CD4-positive, alpha-beta T cell treated with Interleukin-12 subunit alpha and Interleukin-12 subunit beta, for 1 hour (primary cell): Measurements from ENCODE around the gene TVP23A.

Source experiments
- DNase-seq: peaks from one replicate; pipeline ENCODE4 v3.0.0-alpha.2; 2020

TVP23A gene

DNA sequence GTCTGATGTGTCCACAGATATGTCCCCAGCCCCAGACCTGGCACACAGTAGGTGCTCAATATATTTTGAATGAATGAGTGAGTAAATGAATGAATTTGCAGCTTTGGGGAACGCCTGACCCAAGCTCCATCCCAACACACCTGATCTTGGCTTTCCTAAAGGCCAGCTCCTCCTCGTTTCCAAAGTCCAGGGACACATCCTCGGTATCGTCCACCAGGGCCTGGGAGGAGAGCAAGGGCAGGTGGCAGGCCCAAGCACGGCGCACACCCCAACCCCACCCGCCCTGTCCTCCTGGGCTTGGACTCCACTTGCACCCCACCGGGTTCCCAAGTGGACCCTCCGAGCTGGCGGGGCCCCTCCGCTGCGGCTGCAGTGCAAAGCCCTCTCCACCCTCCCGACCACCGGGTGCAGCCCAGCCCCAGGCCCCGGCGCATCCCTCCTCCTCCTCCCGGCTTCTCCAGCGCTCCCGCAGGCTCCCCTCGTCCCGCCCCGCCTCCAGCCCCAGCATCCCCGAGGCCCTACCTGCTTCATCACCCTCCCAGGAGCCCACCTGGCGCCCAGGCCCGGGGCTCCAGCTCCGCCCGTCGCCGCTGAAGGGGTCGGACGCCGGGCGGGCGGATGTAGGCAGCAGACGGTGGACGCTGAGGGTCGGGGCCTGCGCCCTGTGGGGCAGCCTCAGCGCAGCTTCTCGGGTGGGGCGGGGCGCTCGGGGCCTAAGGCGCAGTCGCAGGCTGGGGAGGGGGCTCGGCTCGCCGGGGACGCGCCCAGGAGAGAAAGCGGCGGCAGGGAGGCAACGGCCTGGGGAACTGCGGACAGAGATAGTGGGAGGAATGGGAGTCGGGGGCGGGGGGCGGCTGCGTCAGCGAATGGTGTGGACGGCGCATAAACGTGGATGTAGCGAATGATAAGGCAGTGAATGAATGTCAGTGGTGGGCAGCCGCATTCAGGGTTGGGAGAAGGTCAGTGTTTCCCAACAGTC is at the start of gene TVP23A:
TVP23A (minus strand) TSS at position 832 of the 979 bp plus-strand sequence; CDS start at position 531, 301 bp downstream.
- DNase-seq: no peak

DNA sequence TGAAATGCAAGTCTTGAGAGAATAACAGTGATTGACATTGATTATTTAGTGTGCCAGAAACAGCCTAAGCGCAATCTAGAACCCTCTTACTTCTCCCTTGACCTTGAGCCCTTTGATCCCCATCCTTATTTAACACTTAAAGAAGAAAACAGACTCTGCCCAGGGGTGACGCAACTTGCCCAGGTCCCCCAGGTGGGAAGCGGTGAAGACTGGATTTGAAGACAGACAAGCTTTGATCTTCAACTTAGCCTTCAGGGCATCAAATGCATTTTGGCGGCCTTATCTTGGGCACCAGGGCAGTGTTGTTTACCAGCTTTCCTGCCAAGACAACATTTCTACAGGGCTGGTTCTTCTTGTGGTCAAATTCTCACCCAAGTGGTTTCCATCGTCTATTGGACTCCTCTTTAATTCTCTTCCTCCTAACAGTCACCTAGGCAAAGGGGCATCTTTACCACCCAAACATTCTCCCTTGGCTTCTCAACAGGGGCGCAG is 49.6 kb upstream of the TVP23A start:
- no peak for DNase-seq

DNA sequence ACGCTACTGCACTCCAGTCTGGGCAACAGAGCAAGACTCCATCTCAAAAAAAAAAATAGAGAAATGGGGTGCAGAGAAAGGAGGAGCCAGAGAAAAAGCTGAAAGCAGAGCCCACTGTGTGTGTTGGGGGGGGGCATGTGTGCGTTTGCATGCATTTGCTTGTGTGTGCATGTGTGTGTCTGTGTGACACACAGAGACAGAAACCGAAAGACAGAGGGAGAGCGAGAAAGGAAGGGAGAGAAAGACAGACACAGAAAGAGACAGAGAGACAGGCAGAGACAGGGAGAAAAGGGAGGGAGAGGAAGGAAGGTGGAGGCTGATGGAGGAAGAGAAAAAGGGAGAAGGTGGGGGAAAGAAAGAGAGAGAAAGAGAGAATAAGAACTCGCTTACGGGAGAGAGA is 48.6 kb upstream of the TVP23A start:
- DNase-seq: no peak

DNA sequence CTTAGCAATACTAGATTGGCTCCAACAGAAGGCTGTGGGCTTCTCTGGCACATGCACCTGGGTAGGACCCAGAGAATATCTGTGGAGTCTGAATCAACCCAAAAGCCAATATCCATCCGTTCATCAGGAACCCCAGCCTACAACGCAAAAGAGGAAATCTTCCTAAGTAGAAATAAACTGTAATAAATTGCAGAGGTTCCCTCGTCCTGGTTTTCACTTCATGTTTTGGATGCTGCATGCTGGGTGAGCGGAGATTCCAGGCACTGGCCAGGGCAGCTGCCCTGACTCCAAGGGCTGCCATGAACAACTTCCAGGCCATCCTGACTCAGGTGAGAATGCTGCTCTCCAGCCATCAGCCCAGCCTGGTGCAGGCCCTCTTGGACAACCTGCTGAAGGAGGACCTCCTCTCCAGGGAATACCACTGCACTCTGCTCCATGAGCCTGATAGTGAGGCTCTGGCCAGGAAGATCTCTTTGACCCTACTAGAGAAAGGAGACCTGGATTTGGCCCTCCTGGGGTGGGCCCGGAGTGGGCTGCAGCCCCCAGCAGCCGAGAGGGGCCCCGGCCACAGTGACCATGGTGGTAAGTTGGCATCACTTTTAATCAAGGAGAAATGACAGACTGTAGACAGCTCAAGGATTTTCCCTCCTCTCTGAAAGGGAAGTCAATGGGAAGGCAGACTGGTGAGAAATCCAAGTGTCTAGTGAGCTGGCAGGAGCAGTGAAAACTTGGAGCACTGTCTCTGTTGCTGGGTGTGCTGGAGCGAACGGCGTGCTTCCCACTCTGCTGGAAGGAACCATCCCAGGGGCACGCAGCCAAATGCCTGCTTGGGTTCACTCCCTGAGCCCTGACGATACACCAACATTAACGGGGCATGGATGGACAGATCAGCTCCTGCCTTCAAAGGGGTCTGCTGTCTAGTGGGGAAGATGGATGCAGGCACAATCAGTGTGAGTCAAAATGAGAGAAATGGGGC is 47.7 kb upstream of the TVP23A start:
- no peak for DNase-seq

DNA sequence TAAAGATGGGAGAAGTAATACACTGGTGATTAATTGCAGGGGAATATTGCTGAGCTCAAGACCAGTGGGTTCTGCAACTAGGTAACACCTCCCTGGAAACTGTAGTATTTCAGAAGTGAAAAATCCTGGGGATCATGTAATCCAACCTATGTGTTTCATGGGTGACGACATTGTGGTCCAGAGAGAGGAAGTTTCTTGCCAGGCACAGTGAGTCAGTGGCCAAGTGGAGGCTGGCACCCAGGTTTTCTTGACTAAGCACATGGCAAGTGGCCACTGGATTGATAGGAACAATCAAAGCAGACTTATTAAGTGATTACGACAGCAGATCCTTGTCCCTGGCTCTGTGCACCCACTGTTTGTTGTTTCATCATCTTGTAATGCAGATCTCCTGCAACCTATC is 43.8 kb upstream of the TVP23A start:
- DNase-seq: peak; percentile 26

DNA sequence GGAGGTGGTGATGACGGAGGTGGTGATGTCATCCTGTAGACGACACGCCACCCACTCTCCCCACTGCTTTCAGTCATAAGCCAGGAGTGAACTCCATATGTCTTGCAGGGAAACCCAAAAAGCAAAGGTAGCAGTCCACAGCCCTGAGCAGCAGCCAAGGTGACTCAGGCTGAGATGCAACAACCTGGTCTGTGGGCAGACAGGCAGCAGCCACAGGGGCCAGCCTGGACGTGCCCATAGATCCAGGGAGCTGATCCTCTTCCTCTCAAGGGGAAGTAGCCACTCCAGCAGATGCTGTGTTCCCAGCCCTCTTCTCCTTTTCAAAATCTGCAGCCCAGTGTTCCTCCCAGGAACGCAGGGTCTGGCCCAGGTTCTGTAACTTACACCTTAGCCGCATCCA is 41.1 kb upstream of the TVP23A start:
- DNase-seq: no peak

DNA sequence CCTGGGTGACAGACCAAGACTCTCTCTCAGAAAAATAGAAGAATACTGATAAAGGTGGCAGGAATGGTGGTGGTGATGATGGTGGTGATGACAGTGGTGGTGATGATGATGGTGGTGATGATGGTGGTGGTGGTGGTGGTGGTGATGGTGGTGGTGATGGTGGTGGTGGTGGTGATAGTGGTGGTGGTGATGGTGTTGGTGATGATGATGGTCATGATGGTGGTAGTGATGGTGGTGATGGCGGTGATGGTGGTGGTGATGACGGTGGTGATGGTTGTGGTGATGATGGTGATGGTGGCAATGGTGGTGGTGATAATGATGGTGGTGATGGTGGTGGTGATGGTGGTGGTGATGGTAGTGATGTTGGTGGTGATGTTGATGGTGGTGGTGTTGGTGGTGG is 40.4 kb upstream of the TVP23A start:
- DNase-seq: no peak

DNA sequence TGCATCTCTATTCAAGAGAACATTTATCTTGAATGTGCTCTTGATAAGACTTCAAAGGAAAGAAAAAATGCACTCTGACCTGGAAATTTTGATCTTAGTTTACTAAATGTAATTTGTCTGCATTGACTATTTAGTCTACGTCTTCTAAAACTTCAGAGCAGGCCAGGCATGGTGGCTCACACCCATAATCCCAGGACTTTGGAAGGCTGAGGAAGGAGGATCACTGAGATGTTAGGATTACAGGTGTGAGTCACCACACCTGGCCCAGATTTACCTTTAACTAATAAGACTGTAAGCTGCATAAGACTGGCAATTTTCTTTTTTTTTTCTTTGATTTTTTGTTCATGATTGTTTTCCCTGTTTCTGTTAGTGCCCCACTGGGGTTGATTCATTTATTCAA is 39.6 kb upstream of the TVP23A start:
- DNase-seq: no peak

DNA sequence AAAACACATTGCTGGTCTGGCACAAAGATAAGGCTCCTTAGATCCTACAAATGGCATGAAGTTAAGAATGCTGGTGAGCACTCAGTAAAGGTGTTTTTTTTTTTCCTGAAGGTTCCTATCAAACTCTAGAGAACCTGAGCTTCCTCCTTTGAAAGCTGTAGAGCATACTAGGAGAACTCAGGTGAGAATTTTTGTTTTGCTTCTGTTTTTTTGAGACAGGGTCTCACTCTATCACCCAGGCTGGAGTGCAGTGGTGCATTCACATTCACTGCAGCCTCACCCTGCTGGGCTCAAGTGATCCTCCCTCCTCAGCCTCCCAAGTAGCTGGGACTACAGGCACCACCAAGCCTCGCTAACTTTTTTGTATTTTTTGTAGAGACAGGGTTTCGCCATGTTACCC is 37.4 kb upstream of the TVP23A start:
- no peak for DNase-seq

DNA sequence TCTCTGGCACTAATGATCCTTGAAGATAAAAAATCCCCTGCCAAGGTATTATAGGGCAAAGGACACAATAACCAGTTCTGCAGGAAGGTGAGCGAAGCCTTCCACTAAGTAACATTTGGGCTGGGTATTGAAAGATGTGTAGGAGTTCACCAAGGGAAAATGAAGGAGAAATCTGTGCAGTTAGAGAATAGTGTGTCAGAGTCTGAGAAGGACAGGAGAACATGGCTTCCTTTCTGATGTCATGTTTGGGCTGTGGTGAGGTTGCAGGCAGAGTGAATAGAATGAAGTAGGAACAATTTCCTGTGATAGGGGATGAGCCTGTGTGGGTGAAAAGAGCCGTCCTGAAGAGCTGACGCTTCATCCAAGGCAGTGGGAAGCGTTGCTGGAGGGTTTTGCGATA is 34.4 kb upstream of the TVP23A start:
- no peak for DNase-seq

DNA sequence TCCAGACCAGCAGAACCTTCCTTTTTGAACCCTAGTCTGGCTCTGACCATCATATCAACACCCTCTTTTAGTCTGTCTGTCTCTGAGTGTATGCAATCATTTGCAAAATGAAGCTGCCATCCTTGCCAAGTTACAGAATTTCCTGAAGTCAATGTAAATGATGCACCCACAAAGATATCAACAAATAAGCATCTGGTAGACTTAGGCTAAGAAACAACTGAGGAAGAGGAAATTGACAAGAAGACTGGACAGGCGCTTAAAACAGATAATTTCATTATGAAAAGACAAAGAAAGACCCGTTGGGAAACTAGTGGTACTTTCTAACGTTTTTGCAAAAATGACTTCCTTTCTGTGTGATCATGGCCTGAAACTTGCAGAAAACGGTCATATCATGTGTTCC is 33.7 kb upstream of the TVP23A start:
- no peak for DNase-seq

DNA sequence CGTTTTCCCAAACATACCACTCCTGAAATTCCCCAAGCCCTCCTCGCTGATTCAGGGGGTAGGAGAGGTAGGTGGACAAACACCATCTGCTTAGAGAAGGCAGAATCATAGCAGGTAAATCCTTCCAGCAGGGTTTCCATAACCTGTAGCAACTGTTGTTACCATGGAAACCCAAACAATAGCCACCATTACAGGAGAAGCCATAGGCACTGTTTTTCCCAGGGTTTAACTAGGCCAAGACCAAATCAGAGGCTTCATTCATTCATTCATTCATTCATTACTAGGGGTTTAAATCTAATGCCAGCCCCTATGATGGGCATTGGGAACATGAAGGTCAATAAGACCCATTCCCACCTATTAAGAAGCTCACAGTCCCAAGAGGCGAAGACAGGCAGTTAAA is 32.9 kb upstream of the TVP23A start:
- DNase-seq: no peak

DNA sequence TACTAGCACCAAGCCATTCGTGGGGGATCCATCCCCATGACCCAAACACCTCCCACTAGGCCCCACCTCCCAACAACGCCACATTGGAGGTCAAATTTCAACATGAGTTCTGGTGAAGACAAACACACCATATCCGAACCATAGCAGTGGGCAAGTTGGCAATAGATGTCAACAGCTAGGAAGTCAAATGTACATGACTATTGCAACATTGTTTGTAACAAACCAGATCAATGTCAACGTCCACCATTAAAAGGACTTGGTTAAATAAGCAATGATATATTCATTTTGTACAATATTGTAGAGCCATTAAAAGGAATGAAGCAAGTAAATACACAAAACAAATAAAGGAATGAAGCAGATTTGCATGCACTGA is 31.9 kb upstream of the TVP23A start:
- DNase-seq: no peak

DNA sequence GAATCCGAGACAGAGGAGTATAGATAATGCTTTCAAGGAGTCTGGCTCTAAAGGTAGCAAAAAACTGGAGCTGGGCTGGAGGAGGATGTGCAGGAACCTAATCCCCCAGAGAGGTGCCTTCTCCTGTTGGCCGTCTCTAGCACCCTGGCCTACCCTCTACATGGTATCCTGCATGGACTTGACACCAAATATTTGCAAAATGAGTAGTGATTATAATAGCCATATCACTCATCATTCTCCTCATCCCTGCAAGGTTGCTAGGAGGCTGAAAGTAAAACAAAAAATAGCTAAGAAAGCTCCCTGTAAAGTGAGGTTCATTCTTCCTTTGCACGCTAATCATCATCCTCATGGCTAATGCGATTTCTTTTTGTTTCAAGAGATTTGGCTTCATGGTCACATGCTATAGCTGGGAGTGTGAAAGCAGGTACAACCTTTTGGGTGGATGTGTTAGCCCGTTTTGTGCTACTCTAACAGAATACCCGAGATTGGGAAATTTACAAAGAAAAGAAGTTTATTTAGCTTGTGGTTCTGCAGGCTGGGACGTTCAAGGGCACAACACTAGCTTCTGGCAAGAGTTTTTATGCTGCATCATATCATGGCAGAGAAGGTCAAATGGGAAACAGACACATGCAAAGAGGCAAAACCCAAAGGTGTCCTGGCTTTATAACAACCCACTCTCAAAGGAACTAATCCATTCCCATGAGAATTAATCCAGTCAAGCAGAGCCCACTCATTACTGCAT is 31.3 kb upstream of the TVP23A start:
- no peak for DNase-seq

DNA sequence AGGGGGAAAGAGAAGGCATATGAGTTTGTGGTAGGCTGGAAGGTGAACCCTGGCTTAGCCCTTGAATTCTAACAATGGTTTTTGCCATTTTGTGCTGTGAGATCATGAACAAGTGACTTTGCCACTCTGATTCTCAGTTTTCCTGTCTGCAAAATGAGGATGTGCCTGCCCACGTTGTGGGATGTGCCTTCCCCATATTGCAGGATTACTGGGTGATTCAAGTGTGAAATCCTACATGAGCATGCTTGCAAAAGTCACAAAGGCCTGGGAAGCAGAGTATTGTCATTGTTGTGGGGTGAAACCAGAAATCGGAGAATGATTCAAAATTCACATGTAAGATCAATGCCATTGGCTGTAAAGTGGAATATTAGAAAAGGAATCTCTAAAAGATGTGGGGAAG is 28.6 kb upstream of the TVP23A start:
- no peak for DNase-seq

DNA sequence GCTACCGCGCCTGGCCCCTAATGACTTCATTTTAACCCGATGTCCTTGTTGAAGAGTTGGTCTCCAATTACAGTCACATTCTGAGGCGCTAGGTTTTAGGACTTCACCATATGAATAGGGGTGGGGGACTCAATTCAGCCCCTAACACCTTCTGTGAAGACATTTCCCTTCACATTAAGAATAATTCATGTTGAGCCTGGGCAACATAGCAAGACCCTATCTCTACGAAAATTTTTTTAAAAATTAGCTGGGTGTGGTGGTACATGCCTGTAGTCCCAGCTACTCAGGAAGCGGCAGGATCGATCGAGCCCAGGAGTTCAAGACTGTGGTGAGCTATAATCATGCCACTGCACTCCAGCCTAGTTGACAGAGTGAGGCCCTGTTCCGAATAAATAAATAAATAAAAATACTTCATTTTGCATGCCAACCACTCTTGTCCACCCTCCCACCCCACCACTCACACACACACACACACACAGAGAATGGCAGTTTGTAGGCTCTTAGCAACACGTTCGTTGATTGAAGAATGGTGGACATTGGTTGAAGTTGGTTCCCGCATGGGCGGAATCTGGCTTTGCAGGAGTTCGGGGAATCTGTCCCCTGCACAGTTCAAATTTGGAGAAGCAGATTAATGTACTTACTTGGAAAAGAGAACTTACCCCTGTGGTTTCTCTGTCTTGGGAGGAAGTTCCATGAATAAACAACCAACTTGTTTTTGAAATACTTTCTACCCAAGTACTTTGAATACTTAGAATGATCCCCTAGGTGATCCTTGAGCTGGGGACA is 27.8 kb upstream of the TVP23A start:
- DNase-seq: no peak

DNA sequence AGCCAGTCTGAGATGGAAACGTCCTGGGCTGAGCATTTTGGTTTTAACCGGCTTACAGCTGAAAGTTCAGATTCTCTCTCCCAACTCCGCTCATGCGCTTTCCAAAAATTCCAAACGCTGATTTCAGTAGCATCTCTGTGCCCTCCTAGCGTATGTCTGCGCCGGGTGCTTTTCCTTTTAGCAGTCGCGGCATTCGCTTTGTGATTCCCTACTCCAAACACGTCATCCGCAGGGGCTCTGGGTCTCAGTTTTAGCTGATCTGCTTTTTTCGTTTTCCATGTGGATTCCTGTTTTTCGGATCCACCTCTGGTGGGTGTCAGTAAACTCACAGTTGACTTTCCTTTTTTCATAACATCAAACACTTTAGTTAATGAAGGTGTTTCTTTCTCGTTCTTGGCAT is 22.1 kb upstream of the TVP23A start:
- DNase-seq: no peak

DNA sequence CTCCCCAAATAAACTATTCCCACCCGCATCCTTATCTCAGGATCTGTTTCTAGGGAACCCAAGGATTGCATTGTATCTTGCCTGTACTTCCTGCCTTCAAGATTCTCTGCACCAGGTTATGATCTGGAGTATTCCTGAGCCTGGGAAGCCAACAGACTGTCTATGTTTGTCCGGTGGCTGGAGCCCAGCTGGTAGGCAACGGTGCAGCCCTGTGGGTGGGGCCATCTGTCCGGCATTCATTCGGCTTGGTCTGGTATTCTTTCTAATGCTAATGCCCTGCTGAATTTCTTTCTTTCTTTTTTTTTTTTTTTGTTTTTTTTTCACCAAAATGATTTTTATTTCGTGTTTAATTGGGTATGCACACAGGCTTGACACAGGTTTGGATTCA is 20.7 kb upstream of the TVP23A start:
- DNase-seq: no peak

DNA sequence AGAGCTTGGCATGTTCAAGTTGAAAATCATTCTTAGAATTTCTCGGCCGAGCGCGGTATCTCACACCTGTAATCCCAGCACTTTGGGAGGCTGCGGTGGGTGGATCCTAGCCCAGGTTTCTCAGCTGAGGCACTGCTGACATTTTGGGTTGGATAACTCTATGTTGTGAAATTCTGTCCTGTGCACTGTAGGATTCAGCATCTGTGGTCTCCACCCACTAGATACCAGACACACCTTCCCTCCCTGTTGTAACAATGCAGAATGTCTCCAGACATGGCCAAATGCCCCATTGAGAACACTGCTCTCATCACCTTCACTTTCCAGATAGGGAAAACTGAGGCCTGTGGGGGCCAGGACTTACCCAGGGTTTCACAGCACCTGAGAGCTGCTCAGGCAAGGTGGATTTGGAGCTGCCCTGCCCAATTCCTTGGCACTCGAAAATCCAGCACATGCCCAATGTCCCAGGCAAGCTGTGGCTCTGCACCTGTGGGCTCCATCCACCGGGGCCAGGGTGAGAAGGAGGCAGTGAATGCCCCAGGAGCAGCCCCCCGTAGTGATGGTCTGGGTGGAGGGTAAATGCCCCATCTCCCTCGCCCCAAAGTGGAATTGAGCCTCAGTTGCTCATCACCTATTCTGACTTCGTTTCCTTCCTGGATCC is 20.2 kb upstream of the TVP23A start:
- no peak for DNase-seq

DNA sequence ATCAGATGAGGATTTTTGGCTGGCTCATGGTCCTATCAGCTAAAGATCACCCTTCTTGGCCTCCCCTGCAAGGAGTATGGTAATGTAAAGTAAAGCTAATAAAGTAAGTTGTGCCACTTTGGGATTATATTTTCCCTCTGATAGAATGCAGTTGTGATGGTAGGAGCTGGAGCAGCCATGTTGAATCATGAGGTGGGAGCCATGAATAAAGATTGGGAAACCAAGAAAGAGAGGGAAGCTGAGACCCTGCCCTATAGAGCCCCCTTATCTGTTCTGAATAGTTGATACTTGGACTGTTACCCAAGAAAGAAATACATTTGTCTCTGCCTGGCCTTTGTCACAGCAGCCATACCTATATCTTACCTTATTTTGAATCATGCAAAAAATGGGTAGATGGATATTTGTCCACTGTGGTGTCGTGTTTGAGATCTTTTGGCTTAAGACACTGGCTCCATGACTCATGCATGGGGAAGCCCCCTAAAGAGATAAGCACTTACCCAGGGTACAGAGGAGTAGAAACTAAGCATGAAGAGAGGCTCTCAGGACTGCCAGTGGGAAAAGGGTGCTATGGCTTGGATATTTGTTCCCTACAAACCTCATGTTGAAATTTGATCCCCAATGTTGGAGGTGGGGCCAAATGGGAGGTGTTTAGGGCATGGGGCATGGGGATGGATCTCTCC is 17.7 kb upstream of the TVP23A start:
- no peak for DNase-seq
